GM13976 (cell line): ENCODE data around the gene CDC20.

ENCODE experiments used
- DNase-seq: peaks from one replicate; pipeline ENCODE4 v3.0.0; 2012; ENCODE audit warnings: low spot score
- in situ Hi-C: fragments of 300-500 bp; cut with MboI; formaldehyde crosslinking; loops from one replicate; pipeline ENCODE4 v1.12.0; 2022; ENCODE audit warnings: low sequenced_read_pairs, mixed read lengths, inconsistent platforms; ENCODE audit not compliant: unreplicated experiment
- TF ChIP-seq, protein P1 (sequence below): IDR thresholded peaks from 2 replicates; pipeline ENCODE4 v1.5.1; 2012; ENCODE audit warnings: borderline replicate concordance, mild to moderate bottlenecking; ENCODE audit not compliant: insufficient read depth; ENCODE audit errors: extremely low read depth, missing control alignments, control extremely low read depth

Gene CDC20

DNA sequence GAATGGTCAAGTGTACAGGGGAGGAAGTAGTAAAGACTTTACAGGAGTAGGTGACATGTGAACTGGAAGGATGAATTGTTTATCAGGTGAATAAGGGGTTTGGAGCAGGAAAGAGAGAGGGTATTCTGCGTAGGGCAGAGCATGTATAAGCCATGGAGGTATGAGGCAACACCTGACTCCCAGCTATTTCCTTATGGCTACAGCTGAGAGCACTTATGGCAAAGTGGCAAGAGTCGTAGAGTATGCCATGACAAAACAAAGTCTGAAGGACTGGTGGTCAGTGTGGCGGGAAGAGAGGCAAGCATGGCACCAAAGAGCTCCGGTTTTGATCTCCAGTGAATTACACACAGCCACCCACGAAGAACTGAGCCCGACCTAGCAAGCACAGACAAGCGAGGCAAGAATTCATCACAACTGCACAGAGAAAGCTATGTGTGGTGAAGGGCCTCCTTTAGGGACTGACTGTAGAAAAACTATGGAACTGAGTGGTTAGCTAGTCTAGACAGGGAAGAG is 18.0 kb downstream of the CDC20 start:
- TF ChIP-seq, protein P1, sequence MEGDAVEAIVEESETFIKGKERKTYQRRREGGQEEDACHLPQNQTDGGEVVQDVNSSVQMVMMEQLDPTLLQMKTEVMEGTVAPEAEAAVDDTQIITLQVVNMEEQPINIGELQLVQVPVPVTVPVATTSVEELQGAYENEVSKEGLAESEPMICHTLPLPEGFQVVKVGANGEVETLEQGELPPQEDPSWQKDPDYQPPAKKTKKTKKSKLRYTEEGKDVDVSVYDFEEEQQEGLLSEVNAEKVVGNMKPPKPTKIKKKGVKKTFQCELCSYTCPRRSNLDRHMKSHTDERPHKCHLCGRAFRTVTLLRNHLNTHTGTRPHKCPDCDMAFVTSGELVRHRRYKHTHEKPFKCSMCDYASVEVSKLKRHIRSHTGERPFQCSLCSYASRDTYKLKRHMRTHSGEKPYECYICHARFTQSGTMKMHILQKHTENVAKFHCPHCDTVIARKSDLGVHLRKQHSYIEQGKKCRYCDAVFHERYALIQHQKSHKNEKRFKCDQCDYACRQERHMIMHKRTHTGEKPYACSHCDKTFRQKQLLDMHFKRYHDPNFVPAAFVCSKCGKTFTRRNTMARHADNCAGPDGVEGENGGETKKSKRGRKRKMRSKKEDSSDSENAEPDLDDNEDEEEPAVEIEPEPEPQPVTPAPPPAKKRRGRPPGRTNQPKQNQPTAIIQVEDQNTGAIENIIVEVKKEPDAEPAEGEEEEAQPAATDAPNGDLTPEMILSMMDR, result no peak
- in situ Hi-C loops, result no loop called here
- no peak for DNase-seq

DNA sequence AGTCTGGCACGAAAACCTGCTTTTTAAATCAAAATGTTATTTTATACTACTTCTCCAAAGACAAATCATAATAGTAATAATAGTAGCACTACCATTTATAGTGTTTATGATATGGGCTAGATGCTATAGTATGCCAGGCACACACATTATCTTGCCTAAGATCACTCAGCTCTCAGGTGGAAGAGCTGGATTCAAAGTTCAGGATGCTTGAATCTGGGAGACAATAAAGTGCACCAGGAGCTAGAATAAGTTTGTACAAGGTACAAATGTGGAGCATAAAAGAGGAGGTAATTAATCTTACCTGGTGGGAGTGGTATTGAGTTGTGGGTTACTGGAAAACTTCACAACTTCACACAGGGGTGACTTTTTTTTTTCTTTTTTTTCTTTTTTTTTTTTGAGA is 19.1 kb downstream of the CDC20 start:
- TF ChIP-seq, protein P1, result no peak
- DNase-seq, result no peak
- in situ Hi-C loops, result no loop called here

DNA sequence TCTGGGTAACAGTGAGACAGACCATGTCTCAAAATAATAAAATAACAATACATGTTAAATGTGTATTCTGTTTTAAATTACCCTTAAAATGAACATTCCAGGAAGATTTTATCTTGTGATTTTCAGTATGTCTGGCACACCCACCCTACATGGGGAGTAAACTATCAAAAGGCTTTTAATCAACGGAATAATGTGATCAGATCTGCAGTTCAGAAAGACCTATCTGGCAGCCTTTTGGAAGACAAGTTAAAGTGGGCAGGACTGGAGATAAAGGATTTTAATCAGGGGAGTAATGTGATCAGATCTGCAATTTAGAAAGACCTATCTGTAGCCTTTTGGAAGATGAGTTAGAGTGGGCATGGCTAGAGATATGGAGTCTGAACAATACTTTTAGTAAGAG is 20.7 kb downstream of the CDC20 start:
- in situ Hi-C loops, result no loop called here
- TF ChIP-seq, protein P1, result no peak
- DNase-seq, result no peak

DNA sequence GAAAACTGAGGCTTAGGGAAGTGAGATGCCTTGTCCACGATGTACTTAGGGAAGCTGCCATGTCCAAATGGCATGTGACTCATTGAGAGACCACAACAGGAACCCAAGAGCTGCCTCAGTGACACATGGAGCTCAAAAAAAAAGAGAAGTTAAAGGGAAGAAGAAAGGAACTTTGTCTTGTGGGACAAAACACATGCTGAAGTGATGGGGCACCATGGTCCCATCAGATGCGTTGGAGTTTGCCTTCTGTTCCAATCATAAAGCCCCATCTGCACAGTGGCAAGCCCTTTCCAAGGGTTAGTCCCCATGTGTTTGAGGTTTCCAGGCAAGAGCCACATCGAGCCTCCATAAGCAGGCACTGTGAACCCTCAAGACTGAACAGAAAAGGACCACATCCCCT is 22.8 kb downstream of the CDC20 start:
- TF ChIP-seq, protein P1, result no peak
- in situ Hi-C loops, result no loop called here
- no peak for DNase-seq

DNA sequence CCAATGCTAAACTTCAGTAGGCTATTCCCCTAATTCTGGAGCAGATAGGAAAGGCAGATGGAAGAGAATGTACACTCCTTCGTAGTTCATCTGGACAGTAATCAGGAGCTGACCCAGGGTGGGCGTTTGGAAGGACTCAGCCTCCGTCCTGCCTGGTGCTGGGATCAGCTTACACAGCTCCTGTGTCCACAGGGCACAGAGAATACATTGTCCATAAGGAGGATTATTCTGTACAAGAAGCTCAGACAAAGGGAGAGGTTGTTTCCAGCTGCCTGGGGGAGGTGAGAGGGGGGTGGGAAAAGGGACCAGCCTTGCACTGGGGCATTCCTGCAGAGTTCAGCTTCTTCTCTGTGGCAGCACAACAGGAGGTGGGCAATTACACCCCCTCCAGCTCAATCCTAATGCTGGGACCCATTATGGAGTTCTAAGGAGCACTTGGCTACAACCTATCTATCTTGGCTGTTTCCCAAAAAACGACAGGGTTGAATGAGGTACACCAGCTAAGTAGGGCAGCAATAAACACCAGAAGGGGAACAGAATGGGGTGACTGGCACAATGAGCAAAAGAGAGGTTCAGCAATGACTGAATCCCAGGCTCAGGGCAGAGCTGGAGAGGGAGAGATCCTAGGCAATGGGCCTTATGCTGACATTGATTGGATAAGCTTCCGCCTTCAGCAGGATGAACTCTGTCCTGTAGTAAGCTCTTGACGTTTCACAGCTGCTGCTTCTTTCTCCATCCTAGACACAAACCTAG is 23.4 kb downstream of the CDC20 start:
- in situ Hi-C loops, result no loop called here
- TF ChIP-seq, protein P1, result no peak
- DNase-seq, result no peak

DNA sequence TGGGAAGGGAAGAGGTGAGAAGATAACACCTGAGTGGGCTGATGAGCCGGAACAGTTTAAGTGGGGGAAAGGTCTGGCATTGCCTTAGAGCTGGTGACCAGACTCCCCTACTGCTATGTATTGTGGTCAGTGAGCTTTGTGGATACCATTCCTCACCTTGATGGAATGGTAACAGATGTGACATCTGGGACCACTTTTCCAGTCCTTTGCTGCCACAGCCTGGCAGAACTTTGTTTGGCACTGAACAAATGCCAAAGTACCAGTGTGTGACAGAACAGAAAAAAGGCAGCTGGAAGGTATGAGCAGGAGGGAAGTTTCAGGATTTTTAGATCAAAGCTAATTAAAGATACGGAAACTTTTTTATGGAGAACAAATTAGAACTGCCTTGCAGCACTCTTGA is 24.7 kb downstream of the CDC20 start:
- DNase-seq, result no peak
- TF ChIP-seq, protein P1, result no peak
- in situ Hi-C loops, result no loop called here
